ENCODE measurements around the gene KRTCAP2. TPM values are rescaled to one million over a fixed set of nuclear protein-coding genes. Genes with fewer than 3 reads are reported as not detected.

Gene KRTCAP2
- total and polyA plus RNA-seq, 10 of the 15 experiments (the other 5 are each of a cell fraction or from before 2014, with no cell fraction given) = 61.3 to 238 (median 141) TPM

GRCh38 chr1:155200920-155201319 lies 27.8 kb upstream of the KRTCAP2 start:
- no peaks in the 10 kb centered on the region for H3K9me3 ChIP-seq (replicated peaks; ENCODE audit: control insufficient read depth, insufficient read depth, low read length)
- WGBS (ENCODE audit: insufficient coverage, insufficient replicate concordance, low lambda C conversion rate, missing lambda C conversion rate) = 35% methylated on average over 5 of the region's 5 CpGs
- H3K9ac ChIP-seq (ENCODE audit: control insufficient read depth, insufficient read depth, low read length) = no peak overlapping the region
- POLR2A ChIA-PET = interaction anchor here (0.5 kb wide), 1 partner anchor 50 kb away, joined by 4 read pairs; no protein-coding TSS in a partner anchor
- ATAC-seq (no peak), DNase-seq (ENCODE audit: low read depth, low spot score) (no peak), FAIRE-seq (no peak)
- TF ChIP-seq ATF3 (IDR thresholded peaks at IDR 0.05; ENCODE audit: borderline replicate concordance, extremely low read depth, low read depth, low read length) = no peak
- TF ChIP-seq MYB (IDR thresholded peaks at IDR 0.05; ENCODE audit: borderline replicate concordance, low read depth, low read length) = no peak
- TF ChIP-seq ZBED1 (IDR thresholded peaks at IDR 0.05; ENCODE audit: borderline replicate concordance) = no peak
- no peak for TF ChIP-seq BRCA1 (IDR thresholded peaks at IDR 0.05; ENCODE audit: low read depth, low read length)
- no peak for TF ChIP-seq EED (IDR thresholded peaks at IDR 0.05; ENCODE audit: low read depth)
- TF ChIP-seq NFXL1 (IDR thresholded peaks at IDR 0.05; ENCODE audit: borderline replicate concordance) = no peak
- TF ChIP-seq SIX5 (IDR thresholded peaks at IDR 0.05; ENCODE audit: low read depth, low read length, severe bottlenecking) = no peak
- no peak for TF ChIP-seq YBX1 (IDR thresholded peaks at IDR 0.05)
- no peak for TF ChIP-seq KLF5 (IDR thresholded peaks at IDR 0.05; ENCODE audit: partially characterized antibody)
- no TSS peak for BruUV-seq (replicated peaks)
- H2AFZ ChIP-seq (ENCODE audit: control insufficient read depth, low read depth, low read length) = no peak overlapping the region
- H3K79me2 ChIP-seq (ENCODE audit: control insufficient read depth, insufficient read depth, low read length) = no peaks in the 10 kb centered on the region
- H3K27me3 ChIP-seq (replicated peaks in 1 of 2; ENCODE audit: control insufficient read depth in 2 of 2, insufficient read depth in 2 of 2, low read length in 1 of 2) = no peaks in the 10 kb centered on the region; a peak in 1 of 4 replicates
- H3K4me1 ChIP-seq (ENCODE audit: control insufficient read depth, insufficient read depth, low read length) = no peaks in the 10 kb centered on the region
- CTCF ChIA-PET = interaction anchor here (1.3 kb wide), 1 partner anchor 43 kb away, joined by 3 read pairs; no protein-coding TSS in a partner anchor
- SMC1A ChIA-PET (ENCODE audit: uncharacterized antibody, unreplicated experiment) = interaction anchor here (0.6 kb wide), 2 partner anchors 649 to 732 kb away, joined by 3 read pairs; no protein-coding TSS in a partner anchor
- H3K4me3 ChIP-seq = no peak overlapping the region
- H3K27ac ChIP-seq (ENCODE audit: control insufficient read depth, insufficient read depth) = no peak overlapping the region
- in situ Hi-C loops (cut with MboI) (no loop called here), intact Hi-C loops (cut with micrococcal nuclease; ENCODE audit: unreplicated experiment) (no loop called here)
- H3K4me2 ChIP-seq (ENCODE audit: control insufficient read depth, insufficient read depth) = no peak overlapping the region
- H3K36me3 ChIP-seq (ENCODE audit: control insufficient read depth in 2 of 2, insufficient read depth in 2 of 2, low read length in 1 of 2) = no peaks in the 10 kb centered on the region
- RAD21 ChIA-PET (ENCODE audit: unreplicated experiment) = no interaction called here
- H4K20me1 ChIP-seq (ENCODE audit: control insufficient read depth, insufficient read depth) = no peaks in the 10 kb centered on the region

Measured in GM12878 (cell line).